ENCODE data around the gene LAMA1.
"Not testable (repeated sequence)": the region's sequence is repeated elsewhere in the genome, so short reads cannot be mapped to it uniquely, and the experiment has no call there.

LAMA1 gene, protein sequence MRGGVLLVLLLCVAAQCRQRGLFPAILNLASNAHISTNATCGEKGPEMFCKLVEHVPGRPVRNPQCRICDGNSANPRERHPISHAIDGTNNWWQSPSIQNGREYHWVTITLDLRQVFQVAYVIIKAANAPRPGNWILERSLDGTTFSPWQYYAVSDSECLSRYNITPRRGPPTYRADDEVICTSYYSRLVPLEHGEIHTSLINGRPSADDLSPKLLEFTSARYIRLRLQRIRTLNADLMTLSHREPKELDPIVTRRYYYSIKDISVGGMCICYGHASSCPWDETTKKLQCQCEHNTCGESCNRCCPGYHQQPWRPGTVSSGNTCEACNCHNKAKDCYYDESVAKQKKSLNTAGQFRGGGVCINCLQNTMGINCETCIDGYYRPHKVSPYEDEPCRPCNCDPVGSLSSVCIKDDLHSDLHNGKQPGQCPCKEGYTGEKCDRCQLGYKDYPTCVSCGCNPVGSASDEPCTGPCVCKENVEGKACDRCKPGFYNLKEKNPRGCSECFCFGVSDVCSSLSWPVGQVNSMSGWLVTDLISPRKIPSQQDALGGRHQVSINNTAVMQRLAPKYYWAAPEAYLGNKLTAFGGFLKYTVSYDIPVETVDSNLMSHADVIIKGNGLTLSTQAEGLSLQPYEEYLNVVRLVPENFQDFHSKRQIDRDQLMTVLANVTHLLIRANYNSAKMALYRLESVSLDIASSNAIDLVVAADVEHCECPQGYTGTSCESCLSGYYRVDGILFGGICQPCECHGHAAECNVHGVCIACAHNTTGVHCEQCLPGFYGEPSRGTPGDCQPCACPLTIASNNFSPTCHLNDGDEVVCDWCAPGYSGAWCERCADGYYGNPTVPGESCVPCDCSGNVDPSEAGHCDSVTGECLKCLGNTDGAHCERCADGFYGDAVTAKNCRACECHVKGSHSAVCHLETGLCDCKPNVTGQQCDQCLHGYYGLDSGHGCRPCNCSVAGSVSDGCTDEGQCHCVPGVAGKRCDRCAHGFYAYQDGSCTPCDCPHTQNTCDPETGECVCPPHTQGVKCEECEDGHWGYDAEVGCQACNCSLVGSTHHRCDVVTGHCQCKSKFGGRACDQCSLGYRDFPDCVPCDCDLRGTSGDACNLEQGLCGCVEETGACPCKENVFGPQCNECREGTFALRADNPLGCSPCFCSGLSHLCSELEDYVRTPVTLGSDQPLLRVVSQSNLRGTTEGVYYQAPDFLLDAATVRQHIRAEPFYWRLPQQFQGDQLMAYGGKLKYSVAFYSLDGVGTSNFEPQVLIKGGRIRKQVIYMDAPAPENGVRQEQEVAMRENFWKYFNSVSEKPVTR (N-terminal part only)

DNA sequence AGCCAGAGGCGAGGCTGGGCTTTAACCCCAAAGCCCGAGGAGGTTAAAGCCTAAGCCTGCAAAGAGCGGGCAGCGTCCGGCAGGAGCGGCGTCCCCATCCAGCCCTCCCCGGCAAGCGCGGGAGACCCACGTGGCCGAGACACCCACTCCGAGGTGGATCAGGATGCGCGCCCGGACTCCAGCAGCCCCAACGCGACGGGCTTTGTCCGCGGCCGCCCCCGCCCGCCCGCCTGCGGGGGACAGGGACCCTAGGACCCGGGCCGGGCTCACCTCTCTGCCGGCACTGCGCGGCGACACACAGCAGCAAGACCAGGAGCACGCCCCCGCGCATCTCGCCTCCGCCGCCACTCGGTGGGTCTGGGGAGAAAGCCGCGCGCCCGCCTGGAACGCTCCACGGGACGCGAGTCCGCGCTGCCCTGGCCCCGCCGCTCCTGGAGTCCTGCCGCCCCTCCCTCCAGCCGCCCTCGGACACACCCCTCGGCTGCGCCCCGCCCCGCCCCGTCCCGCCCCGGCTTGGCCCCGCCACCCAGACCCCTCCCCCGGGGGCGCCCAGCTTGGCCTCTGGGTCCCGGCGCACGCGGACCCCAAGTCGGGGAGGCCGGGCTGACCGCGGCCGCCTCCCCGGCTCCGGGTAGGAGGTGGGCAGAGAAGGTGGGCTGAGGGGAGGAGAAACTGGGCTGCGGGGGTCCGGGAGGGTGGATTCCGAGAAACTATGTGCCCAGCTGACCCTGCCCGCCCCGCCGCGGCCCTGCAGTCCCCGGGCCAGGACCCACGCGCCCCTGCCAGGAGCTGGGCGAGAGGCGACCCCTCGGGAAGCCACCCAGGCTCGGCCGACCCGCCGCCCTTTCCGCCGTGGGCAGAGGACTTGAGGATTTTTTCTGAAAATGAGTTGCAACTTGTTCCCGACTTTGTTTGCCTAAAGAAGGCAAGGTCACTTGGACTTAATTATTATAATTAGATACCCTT is at the start of gene LAMA1:
Gene LAMA1 (minus strand): TSS at position 408 of the 966 bp plus-strand sequence. CDS start 77 bp downstream, at position 331.
- no peak for DNase-seq (ENCODE audit: low read depth in 2 of 2, low spot score in 1 of 2)

DNA sequence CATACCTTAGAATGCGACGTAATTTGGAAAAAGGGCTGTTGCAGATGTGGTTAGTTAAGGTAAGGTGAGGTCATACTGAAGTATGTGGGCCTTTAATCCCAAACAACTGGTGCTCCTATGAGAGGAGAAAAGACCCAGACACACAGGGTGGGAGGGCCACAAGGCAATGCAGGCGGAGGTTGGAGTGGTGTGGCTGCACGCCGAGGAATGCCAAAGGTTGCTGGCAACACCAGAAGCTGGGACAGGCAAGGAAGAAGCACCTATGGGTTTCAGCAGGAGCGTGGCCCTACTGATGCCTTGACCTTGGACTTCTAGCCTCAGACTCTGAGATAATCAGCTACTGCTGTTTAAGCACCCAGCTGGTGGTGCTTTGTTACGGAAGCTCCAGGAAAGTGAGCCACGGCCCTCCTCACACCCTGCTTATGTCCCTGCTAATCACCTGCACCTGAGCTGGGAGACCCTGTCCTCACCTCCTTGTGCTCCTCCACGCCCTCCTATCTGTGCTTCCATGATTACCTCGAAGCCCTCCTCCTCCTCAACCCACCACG is 48.3 kb upstream of the LAMA1 start:
- DNase-seq (ENCODE audit: low read depth in 2 of 2, low spot score in 1 of 2) = no peak

GRCh38 chr18:7164323-7165004 is 46.9 kb upstream of the LAMA1 start:
- DNase-seq (ENCODE audit: low read depth in 2 of 2, low spot score in 1 of 2) = no peak

- no peak for DNase-seq (ENCODE audit: low read depth in 2 of 2, low spot score in 1 of 2)
Measured at GRCh38 chr18:7158216-7158615, 40.6 kb upstream of the LAMA1 start.

GRCh38 chr18:7157760-7158159 is 40.2 kb upstream of the LAMA1 start:
- no peak for DNase-seq (ENCODE audit: low read depth in 2 of 2, low spot score in 1 of 2)

DNA sequence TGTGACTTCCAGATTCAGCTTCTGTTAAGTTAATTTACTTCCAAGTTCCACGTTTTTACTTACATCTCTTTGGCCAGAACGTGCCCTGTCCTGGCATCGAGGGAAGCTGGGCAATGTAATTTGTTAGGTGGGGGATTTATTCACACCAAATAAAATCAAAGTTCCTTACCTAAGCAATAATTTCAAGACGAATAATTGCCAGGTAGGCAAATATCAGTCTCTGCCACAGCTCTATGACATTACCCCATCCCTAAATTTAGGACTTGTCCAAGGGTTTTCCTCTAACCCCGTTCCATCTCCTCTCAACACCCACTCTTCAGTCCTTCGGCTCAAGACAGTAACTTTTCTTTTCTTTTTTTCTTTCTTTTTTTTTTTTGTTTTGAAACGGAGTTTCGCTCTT is 38.3 kb upstream of the LAMA1 start:
- DNase-seq (ENCODE audit: low read depth in 2 of 2, low spot score in 1 of 2) = no peak

DNA sequence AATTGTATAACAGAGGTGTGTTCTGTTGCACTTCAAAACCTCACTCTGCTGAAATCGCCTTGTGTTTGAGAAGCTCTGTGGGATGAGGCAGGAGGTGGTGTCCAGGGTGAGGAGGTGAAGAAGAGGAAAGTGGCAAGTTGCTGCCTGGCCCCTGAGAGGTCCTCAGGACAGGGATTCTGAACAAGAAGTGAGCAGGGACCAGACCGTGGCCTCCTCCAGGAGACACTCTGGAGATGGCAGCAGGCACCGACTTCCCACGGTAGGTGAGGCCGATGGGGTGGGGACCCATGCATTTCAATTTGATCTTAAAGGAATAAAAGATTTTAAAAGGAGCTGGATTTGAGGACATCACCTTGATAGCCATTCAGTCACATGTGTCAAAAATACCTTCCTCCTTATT is 37.5 kb upstream of the LAMA1 start:
- no peak for DNase-seq (ENCODE audit: low read depth in 2 of 2, low spot score in 1 of 2)

- DNase-seq (ENCODE audit: low read depth in 2 of 2, low spot score in 1 of 2) = no peak
Measured at GRCh38 chr18:7152440-7152839, 34.8 kb upstream of the LAMA1 start.

DNA sequence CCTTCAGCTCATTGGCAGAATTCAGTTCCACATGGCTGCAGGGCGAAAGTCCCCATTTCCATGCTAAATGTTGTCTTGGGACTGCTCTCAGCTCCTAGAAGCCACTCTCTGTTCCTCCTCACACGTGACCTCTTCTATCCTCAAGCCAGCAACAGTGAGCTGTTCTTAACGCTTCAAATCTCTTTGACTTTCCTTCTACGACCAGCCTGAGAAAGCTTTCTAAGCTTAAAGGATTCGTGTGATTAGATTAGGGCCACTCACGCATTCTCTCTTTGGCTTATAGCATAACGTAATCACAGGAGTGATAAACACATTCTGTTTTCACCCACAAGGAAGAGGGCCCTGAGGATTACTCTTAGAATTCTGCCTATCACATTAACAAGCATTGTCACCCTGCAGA is 29.8 kb upstream of the LAMA1 start:
- no peak for DNase-seq (ENCODE audit: low read depth in 2 of 2, low spot score in 1 of 2)

DNA sequence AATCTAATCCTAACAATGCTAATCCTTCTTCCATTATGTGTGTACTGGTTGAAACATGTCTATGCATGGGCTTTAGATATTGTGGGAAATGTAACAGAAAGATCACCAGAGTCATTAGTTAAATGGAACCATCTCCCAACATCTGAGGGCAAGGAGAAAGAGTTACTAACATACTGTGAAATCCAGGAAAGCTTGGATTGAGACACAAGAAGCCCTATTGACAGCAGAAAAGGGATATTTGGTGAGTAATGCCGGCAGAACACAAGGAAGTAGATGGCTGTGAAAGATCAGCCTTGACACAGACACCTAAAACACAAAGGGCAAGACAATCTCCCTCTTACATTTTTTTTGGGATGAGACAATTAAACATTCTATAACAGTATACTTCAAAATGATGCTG is 28.5 kb upstream of the LAMA1 start:
- no peak for DNase-seq (ENCODE audit: low read depth in 2 of 2, low spot score in 1 of 2)

DNA sequence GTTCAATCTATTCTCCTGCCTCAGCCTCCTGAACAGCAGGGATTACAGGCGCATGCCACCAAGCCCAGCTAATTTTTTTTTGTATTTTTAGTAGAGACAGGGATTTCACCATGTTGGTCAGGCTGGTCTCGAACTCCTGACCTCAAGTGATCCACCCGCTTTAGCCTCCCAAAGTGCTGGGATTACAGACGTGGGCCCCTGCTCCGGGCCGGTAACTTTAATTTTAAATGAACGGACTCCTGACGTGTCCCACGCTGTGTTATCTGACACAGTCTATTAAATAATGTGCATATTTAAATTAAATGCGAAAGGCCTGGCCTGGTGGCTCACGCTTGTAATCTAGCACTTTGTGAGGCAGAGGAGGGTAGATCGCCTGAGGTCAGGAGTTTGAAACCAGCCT is 27.3 kb upstream of the LAMA1 start:
- DNase-seq (ENCODE audit: low read depth in 2 of 2, low spot score in 1 of 2) = not testable (repeated sequence)

- no peak for DNase-seq (ENCODE audit: low read depth in 2 of 2, low spot score in 1 of 2)
Measured at GRCh38 chr18:7141287-7141686, 23.7 kb upstream of the LAMA1 start.

DNA sequence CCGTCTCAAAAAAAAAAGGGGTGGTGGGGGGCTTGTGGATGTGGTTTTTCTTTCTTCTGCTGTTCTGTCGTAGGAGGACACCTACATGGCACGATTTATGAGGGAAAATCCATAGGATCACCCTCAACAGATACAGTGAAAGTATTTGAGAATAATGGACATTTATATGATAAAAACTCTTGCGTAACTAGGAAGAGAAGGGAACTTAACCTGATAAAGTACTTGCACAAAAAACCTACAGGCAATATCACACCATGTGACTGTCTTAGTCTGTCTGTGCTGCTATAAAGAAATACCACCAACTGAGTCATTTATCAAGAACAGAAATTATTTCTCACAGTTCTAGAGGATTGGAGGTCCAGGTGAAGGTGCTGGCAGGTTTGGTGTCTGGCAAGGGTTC is 21.8 kb upstream of the LAMA1 start:
- DNase-seq (ENCODE audit: low read depth in 2 of 2, low spot score in 1 of 2) = no peak

DNA sequence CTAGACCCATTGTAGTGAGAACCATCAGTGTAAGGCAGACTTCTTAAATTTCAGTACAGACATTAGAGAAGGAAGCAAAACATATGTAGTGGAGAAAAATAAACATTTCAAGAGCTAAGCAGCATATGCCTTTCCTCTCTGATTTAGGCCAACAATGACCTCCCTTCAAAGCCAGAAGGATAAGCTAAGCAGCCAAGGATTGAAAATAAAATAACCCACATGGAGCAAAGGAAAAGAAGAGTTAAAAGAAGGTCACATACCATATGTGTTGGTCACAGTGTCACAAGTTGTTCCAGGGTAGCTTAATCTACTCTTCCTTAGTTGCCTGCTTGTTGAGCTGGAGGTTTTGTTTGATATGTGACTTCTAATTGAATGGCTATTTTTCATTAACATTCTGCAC is 15.6 kb upstream of the LAMA1 start:
- DNase-seq (ENCODE audit: low read depth in 2 of 2, low spot score in 1 of 2) = no peak

- no peak for DNase-seq (ENCODE audit: low read depth in 2 of 2, low spot score in 1 of 2)
Measured at GRCh38 chr18:7132356-7133150, 15.0 kb upstream of the LAMA1 start.

- no peak for DNase-seq (ENCODE audit: low read depth in 2 of 2, low spot score in 1 of 2)
Measured at GRCh38 chr18:7122376-7122775, 4.8 kb upstream of the LAMA1 start.

DNA sequence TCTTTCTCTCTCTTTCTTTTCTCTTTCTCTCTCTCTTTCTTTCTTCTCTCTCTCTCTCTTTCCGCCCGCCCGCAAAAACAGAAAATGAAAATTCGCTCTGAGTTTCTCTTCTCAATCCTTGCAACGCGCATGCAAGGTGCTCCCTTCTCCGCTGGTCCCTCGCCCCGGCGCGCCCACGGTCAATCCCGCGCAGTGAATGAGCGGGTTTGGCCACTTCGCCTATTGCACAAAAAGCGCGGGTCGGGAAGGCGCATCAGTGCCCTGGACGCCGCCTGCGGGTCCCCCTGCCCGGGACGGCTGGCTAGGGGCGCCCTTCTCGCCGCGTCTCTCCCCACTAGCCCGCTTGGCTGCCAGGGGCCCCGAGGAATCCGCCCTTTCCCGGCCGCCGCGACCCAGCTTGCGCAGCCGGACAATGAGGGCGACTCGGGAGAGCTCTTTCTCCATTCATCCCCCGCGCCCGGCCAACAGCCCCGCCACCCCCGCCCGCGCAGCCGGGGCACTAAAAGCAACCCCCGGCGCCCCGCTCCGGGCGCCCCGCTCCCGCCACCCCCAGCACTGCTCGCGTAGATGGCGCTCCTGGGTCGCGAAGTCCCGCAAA is 706 bp downstream of the LAMA1 start:
- no peak for DNase-seq (ENCODE audit: low read depth in 2 of 2, low spot score in 1 of 2)
